Occipital lobe (tissue), 3 donors: ENCODE measurements around the gene TARBP2. TPM values are rescaled to one million over a fixed set of nuclear protein-coding genes. Genes with fewer than 3 reads are reported as not detected.

Experiments
- DNase-seq: peaks from one replicate; lab custom pipeline; 2025; lab: John Stamatoyannopoulos, UW
- small RNA-seq: library from RNA; depleted of rRNA; stranded (forward); fragments of <200 nt; gene quantifications from one replicate; pipeline ENCODE3, GENCODE V24; 2014
- total RNA-seq: library from RNA; depleted of rRNA; stranded (reverse); fragments of >200 nt; gene quantifications from one replicate; pipeline ENCODE4 v1.2.3, GENCODE V29; 2014

TARBP2 gene
- total RNA-seq, 1 donor from 2014 or later, result 28.1 TPM

DNA sequence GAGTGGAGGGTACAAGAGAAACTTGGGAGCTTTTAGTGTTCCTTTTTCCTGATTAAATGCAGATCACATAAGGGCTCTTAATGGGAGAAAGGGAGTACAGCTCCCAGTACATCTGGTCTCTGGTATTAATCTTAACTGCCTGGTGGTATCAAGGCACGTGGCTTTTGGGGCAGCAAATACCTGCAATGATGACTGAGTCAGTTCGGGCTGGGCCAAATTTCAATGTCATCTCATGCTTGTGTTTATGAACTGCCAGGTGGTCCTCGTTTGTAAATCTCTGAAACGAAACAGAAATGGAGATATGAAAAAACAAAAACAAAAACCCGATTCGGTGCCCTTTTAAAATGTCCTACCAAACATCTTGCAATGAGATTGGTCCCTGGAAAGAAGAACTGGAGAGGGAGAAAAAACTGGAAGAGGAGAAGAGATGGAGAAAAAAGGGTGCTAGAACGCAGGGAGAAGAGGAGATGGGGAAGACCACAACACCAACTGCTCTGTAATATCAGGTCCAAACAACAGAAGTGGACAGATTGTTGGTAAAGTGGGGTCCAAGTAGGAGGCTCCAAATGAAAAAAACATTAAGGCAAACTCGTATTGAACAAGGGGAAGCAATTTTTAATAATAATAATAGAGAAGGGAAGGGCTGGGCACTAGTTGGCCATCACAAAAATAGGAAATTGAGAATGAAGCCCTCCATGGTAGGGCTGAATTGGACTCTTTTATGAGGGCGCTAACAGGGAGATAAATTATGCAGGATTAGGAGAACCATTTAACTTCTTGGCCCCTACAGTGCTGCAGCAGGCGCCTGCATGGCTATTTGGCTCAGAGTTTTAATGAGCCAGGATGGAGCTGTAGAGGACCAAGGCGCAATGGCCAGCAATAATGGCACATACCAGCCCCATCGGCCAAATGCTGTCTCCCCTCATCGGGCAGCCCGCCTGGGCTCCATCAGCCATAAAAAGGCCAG is 51.6 kb downstream of the TARBP2 start:
- no peak for DNase-seq

Small RNA genes lying within 50 kb of the gene (small RNA-seq; reads per million reads assigned to genes)
- gene AC023509.3, result not detected

Other genes with a start within 250 kb of the TARBP2 start
- 1.7 TPM for gene ESPL1, start 233.0 kb upstream of the TARBP2 start, total RNA-seq
- gene PFDN5, start 205.7 kb upstream of the TARBP2 start, total RNA-seq, result 423 TPM
- gene MYG1, start 201.6 kb upstream of the TARBP2 start, total RNA-seq, result 39.5 TPM
- 28.9 TPM for gene AAAS, start 179.7 kb upstream of the TARBP2 start, total RNA-seq
- not detected for gene SP7, start 164.9 kb upstream of the TARBP2 start, total RNA-seq
- 14.8 TPM for gene SP1, start 121.1 kb upstream of the TARBP2 start, total RNA-seq
- not detected for gene AMHR2, start 77.4 kb upstream of the TARBP2 start, total RNA-seq
- 5.9 TPM for gene PRR13, start 59.5 kb upstream of the TARBP2 start, total RNA-seq
- gene PCBP2, start 49.2 kb upstream of the TARBP2 start, total RNA-seq, result 181 TPM
- gene MAP3K12, start 1.8 kb upstream of the TARBP2 start, total RNA-seq, result 30.9 TPM
- not detected for gene NPFF, start 6.2 kb downstream of the TARBP2 start, total RNA-seq
- gene ATF7, start 125.1 kb downstream of the TARBP2 start, total RNA-seq, result 8.0 TPM
- 61.8 TPM for gene ATP5MC2, start 174.8 kb downstream of the TARBP2 start, total RNA-seq
- gene CALCOCO1, start 226.2 kb downstream of the TARBP2 start, total RNA-seq, result 69.7 TPM